ENCODE data around the gene EEF1AKMT2.

DNA sequence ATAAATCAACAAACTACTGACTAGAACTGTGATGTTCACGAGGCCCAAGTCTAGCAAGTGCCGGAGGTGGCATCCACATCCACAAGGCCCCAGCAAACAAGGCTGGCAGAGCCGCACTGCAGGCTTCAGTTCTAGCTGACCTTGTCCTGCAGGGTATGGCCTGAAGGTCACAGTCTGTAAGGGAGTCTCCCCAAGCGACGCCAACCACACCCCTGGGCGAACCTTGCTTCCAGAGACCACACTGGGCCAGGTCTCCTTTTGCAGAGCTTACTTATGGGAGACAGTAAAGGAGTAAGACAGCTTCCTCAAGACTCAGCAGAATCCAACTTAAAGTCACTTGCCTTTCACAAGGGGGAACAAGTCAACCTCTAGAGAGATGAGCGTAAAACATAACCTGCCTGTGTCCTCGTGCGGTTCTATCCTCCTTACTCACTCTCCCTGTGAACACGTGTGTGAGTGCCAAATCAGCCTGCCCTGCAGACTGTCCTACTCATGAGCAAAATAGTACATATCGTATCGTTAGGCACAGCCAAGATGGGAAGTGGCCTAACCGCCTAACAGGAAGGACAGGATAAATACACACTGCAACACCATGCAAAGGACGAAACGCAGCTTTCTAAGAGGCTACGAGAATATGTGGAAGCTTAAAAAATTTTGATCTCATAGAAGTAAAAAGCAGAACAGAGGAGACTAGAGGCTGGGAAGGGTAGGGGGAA, 70.2 kb downstream of the EEF1AKMT2 start:
- no peak for TF ChIP-seq POLR2A (IDR thresholded peaks at IDR 0.05)
- TF ChIP-seq, protein P1, sequence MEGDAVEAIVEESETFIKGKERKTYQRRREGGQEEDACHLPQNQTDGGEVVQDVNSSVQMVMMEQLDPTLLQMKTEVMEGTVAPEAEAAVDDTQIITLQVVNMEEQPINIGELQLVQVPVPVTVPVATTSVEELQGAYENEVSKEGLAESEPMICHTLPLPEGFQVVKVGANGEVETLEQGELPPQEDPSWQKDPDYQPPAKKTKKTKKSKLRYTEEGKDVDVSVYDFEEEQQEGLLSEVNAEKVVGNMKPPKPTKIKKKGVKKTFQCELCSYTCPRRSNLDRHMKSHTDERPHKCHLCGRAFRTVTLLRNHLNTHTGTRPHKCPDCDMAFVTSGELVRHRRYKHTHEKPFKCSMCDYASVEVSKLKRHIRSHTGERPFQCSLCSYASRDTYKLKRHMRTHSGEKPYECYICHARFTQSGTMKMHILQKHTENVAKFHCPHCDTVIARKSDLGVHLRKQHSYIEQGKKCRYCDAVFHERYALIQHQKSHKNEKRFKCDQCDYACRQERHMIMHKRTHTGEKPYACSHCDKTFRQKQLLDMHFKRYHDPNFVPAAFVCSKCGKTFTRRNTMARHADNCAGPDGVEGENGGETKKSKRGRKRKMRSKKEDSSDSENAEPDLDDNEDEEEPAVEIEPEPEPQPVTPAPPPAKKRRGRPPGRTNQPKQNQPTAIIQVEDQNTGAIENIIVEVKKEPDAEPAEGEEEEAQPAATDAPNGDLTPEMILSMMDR (IDR thresholded peaks at IDR 0.05): no peak

Measured in right lobe of liver (tissue), 4 donors.